Adrenal gland (tissue), 12 donors: ENCODE results near the gene LRRC8C. TPM values are rescaled to one million over a fixed set of nuclear protein-coding genes. Genes with fewer than 3 reads are reported as not detected.

Experiments
- DNase-seq, 7 donors: peaks; one replicate each; pipeline ENCODE4 v3.0.0-alpha.2; 2019 to 2020
- H3K27ac ChIP-seq, 5 donors: fragments of 200-600 bp; sonication (generic) in 4 of 5; 1 replicate in 3 of 5; 2 replicates in 2 of 5; pipeline versions ENCODE4 v1.5.1 to v1.8.0; 2016 to 2020; ENCODE audit warnings: mild to moderate bottlenecking in 1 of 5
- H3K27me3 ChIP-seq: fragments of 200-600 bp; 2 replicates; pipeline ENCODE4 v1.8.0; 2021
- H3K36me3 ChIP-seq, 2 donors: fragments of 200-600 bp; replicated peaks in 1 of 2; 1 replicate in 1 of 2; 2 replicates in 1 of 2; pipeline versions ENCODE4 v1.5.1 to v1.8.0; 2018 to 2022
- H3K4me1 ChIP-seq, 2 donors: fragments of 200-600 bp; replicated peaks in 1 of 2; 1 replicate in 1 of 2; 2 replicates in 1 of 2; pipeline versions ENCODE4 v1.5.1 to v1.8.0; 2018 to 2021
- H3K4me3 ChIP-seq, 4 donors: fragments of 200-600 bp; sonication (generic) in 3 of 4; one replicate each; pipeline ENCODE4 v1.5.1; 2016 to 2018
- H3K9me3 ChIP-seq, 3 donors: fragments of 200-600 bp; sonication (generic) in 1 of 3; replicated peaks in 1 of 3; 1 replicate in 2 of 3; 2 replicates in 1 of 3; pipeline versions ENCODE4 v1.5.1 to v1.8.0; 2016 to 2021
- POLR2A ChIP-seq, 2 donors: fragments of 450-650 bp; IDR thresholded peaks; one replicate each; pipeline ENCODE4 v1.6.1; 2017; ENCODE audit warnings: antibody characterized with exemption in 2 of 2, mild to moderate bottlenecking in 2 of 2, moderate library complexity in 1 of 2
- WGBS, 4 donors: extraction: QIAGEN DNeasy Blood & Tissue Kit in 2 of 4; methylation state at CpG; one replicate each; pipeline versions ENCODE4 v1.1.5 to v1.1.7; 2013 to 2017; 5-methylcytosine and 5-hydroxymethylcytosine counted together
- intact Hi-C, 2 donors: fragments of 100-400 bp; cut with DNase I; formaldehyde crosslinking; loops; one replicate each; pipeline versions ENCODE4 v1.14.1 to v1.15.0; 2022 to 2023
- polyA plus RNA-seq, 3 donors: library from polyadenylated mRNA; stranded (reverse); fragments of 200-250 nt in 2 of 3; fragments of 350-450 nt in 1 of 3; fragmentation: Illumina TruSeq in 1 of 3; extraction: RNeasy Lipid Tissue Mini Kit (QIAGEN cat#74804) in 1 of 3; gene quantifications; one replicate each; pipeline ENCODE4 v1.2.3, GENCODE V29; 2013 to 2014
- total RNA-seq, 9 donors: library from RNA; depleted of rRNA in 4 of 9; stranded (reverse); fragments of >200 nt in 4 of 9; fragments of 120-200 nt in 1 of 9; fragmentation: NEBNext Ultra II Directional in 1 of 9; extraction: Animal tissue kit (Norgen Biotek cat#: 25700) in 1 of 9; gene quantifications; one replicate each; pipeline versions ENCODE4 v1.1.0 to v1.2.4, GENCODE V29; 2013 to 2023
- TF ChIP-seq, protein P1 (sequence below), 6 experiments: fragments of 450-650 bp in 4 of 6; fragments of 200-600 bp in 2 of 6; sonication (generic) in 1 of 6; IDR thresholded peaks; 1 replicate in 5 of 6; 2 replicates in 1 of 6; pipeline versions ENCODE4 v1.5.1 to v1.8.0; 2016 to 2021; ENCODE audit warnings: antibody characterized with exemption in 6 of 6, mild to moderate bottlenecking in 2 of 6, moderate library complexity in 1 of 6
- donor health status: healthy with polysubstance abuse.
- donor health status: Bipolar disorder and iron deficiency.
- donor health status: DM: yes; HTN: yes; CAD: no.
- donor health status: DM: no; HTN: no; CAD: no.
- donor health status: DM: no; HTN: no; CAD: no.
- donor health status: DM: yes; HTN: yes; CAD: no.

The LRRC8C gene
- total and polyA plus RNA-seq, 12 donors = 6.5 to 33.6 (median 11.9) TPM

DNA sequence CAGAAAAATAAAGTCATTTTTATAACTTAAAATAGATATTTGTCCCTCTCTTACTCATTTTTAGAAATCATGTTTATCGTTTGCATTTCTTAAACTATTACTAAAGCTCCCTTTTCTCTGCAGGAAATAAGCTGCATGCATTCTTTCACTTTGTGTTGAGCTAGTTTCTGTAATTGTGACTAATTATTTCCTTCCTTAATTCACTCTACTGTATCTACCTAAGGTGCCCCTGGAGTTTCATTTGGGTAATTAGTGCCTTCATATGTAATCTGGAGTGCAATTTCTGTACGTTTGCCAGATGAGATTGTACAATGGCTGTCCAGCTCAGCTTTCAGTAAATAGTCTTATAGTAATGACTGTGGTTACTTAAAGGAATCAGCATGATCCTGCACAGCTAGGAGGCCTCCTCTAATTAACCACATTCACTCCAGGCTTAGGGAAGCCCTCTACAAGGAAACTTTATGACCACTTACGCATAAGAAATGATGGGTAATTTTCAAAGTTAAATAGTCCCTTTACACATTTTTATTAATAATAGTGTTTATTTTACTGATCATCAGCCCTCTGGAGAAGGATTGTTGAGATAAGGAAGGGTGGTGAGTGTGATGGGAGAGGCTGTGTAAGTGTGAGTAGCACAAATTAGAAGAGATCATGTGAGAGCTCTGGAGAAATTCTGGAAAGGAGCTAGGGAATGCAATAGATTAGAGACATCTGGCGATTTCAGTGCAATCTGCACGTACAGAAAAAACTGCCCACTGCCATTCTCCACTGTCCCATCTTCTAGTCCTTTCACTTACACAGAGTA lies 86.8 kb downstream of the LRRC8C start:
- Histone ChIP-seq H3K4me3 (no peak overlapping the region), H3K36me3 (no peaks in the 10 kb centered on the region), H3K27ac (no peak overlapping the region), H3K9me3 (no peaks in the 10 kb centered on the region), H3K4me1 (peaks cover 0 to 27% of the 10 kb centered on the region in 2 donors), H3K27me3 (no peaks in the 10 kb centered on the region)
- TF ChIP-seq, protein P1, sequence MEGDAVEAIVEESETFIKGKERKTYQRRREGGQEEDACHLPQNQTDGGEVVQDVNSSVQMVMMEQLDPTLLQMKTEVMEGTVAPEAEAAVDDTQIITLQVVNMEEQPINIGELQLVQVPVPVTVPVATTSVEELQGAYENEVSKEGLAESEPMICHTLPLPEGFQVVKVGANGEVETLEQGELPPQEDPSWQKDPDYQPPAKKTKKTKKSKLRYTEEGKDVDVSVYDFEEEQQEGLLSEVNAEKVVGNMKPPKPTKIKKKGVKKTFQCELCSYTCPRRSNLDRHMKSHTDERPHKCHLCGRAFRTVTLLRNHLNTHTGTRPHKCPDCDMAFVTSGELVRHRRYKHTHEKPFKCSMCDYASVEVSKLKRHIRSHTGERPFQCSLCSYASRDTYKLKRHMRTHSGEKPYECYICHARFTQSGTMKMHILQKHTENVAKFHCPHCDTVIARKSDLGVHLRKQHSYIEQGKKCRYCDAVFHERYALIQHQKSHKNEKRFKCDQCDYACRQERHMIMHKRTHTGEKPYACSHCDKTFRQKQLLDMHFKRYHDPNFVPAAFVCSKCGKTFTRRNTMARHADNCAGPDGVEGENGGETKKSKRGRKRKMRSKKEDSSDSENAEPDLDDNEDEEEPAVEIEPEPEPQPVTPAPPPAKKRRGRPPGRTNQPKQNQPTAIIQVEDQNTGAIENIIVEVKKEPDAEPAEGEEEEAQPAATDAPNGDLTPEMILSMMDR (IDR thresholded peaks at IDR 0.05) = no peak
- no peak for TF ChIP-seq POLR2A (IDR thresholded peaks at IDR 0.05)
- 66 to 73% (median 70%) methylated on average over 5 of the region's 5 CpGs for WGBS, 4 donors
- intact Hi-C loops = no loop called here
- DNase-seq = no peak

DNA sequence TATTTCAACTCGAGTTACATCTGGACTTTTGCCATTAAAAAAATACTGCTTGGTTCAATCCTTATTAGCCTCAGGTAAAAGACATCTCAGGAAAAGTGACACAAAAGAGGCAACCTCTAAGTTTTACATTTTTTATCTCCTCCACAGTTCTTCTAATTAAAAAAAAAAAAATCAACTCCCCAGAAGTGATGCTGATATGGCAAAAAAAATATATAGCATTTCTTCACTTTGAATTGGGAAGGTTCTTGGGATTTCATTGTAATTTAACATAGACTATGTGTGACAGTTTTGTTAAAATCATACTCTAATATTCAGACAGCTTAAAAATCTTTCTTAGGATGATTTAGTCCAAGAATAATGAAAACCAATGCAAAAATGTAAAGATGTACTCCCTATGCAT lies 87.9 kb downstream of the LRRC8C start:
- Histone ChIP-seq H3K36me3 (no peaks in the 10 kb centered on the region), H3K4me3 (no peak overlapping the region), H3K9me3 (no peaks in the 10 kb centered on the region), H3K27me3 (no peaks in the 10 kb centered on the region), H3K27ac (no peak overlapping the region), H3K4me1 (peaks cover 0 to 27% of the 10 kb centered on the region in 2 donors)
- WGBS, 4 donors = 89 to 97% (median 95%) methylated on average over 1 of the region's 1 CpG
- DNase-seq = no peak
- intact Hi-C loops = no loop called here
- TF ChIP-seq POLR2A (IDR thresholded peaks at IDR 0.05) = no peak
- TF ChIP-seq, protein P1 (IDR thresholded peaks at IDR 0.05) = no peak

DNA sequence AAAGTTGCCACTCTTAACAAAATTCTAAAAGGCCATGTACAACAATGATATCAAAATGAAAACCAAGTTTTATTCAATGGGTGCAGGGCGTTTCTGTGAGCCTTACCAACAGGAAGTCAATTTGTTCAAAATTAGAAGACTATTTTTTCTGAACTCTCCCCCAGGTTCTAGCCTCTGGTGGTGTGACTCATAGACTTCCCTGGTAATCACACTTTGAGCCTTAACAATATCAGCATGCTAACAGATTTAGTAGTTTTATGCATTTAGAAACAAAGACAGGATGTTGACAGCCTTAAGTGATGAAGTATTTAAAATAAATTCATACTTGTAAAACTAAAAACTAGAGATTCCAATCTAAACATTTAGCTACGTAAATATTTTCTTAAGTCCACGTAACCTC lies 88.4 kb downstream of the LRRC8C start:
- Histone ChIP-seq H3K27me3 (no peaks in the 10 kb centered on the region), H3K4me1 (peaks cover 0 to 27% of the 10 kb centered on the region in 2 donors), H3K9me3 (no peaks in the 10 kb centered on the region), H3K36me3 (no peaks in the 10 kb centered on the region), H3K4me3 (no peak overlapping the region), H3K27ac (no peak overlapping the region)
- TF ChIP-seq POLR2A (IDR thresholded peaks at IDR 0.05) = no peak
- TF ChIP-seq, protein P1 (IDR thresholded peaks at IDR 0.05) = no peak
- 75 to 83% (median 78%) methylated on average over 3 of the region's 3 CpGs for WGBS, 4 donors
- intact Hi-C loops = no loop called here
- no peak for DNase-seq

DNA sequence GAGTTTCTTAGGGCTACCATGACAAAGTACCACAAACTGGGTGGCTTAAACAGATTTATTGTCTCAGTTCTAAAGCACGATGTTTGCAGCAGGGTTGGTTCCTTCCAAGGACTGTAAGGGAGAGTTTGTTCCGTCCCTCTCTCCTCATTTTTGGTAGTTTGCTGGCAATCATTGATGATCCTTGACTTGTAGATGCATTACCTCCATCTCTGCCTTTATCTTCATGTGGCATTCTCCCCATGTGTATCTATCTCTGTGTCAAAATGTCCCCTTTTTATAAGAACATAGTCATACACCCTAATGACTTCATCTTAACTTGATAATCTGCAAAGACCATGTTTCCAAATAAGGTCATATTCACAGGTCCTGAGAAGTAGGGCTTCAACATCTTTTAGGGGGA lies 90.2 kb downstream of the LRRC8C start:
- TF ChIP-seq POLR2A (IDR thresholded peaks at IDR 0.05) = no peak
- TF ChIP-seq, protein P1 (IDR thresholded peaks at IDR 0.05) = no peak
- 95 to 100% (median 99%) methylated on average over 2 of the region's 2 CpGs for WGBS, 4 donors
- intact Hi-C loops = no loop called here
- H3K27ac ChIP-seq = no peak overlapping the region
- DNase-seq = no peak
- H3K4me3 ChIP-seq = no peak overlapping the region
- no peaks in the 10 kb centered on the region for H3K27me3 ChIP-seq
- no peaks in the 10 kb centered on the region for H3K9me3 ChIP-seq
- H3K4me1 ChIP-seq = peaks cover 0 to 27% of the 10 kb centered on the region in 2 donors
- no peaks in the 10 kb centered on the region for H3K36me3 ChIP-seq
